ENCODE data around the gene USP26.
"Not testable (repeated sequence)": the region's sequence is repeated elsewhere in the genome, so short reads cannot be mapped to it uniquely, and the experiment has no call there.

USP26 gene

GRCh38 chrX:132984058-132984650, 112.8 kb downstream of the USP26 start:
- no peak overlapping the region for H3K4me3 ChIP-seq (ENCODE audit: low read depth, low read length)
- DNase-seq = no peak
- H3K27ac ChIP-seq = no peak overlapping the region
- no peaks in the 10 kb centered on the region for H3K36me3 ChIP-seq (replicated peaks)
- TF ChIP-seq, protein P1, sequence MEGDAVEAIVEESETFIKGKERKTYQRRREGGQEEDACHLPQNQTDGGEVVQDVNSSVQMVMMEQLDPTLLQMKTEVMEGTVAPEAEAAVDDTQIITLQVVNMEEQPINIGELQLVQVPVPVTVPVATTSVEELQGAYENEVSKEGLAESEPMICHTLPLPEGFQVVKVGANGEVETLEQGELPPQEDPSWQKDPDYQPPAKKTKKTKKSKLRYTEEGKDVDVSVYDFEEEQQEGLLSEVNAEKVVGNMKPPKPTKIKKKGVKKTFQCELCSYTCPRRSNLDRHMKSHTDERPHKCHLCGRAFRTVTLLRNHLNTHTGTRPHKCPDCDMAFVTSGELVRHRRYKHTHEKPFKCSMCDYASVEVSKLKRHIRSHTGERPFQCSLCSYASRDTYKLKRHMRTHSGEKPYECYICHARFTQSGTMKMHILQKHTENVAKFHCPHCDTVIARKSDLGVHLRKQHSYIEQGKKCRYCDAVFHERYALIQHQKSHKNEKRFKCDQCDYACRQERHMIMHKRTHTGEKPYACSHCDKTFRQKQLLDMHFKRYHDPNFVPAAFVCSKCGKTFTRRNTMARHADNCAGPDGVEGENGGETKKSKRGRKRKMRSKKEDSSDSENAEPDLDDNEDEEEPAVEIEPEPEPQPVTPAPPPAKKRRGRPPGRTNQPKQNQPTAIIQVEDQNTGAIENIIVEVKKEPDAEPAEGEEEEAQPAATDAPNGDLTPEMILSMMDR (IDR thresholded peaks at IDR 0.05; ENCODE audit: low read depth, low read length, missing control alignments) = no peak
- in situ Hi-C loops (cut with HindIII; ENCODE audit: low pct_ligation_motif_present, low sequenced_read_pairs) = no loop called here
- H3K27me3 ChIP-seq (replicated peaks) = no peaks in the 10 kb centered on the region

GRCh38 chrX:132983496-132983895, 113.4 kb downstream of the USP26 start:
- in situ Hi-C loops (cut with HindIII; ENCODE audit: low pct_ligation_motif_present, low sequenced_read_pairs) = no loop called here
- H3K36me3 ChIP-seq (replicated peaks) = no peaks in the 10 kb centered on the region
- H3K4me3 ChIP-seq (ENCODE audit: low read depth, low read length) = no peak overlapping the region
- no peak overlapping the region for H3K27ac ChIP-seq
- H3K27me3 ChIP-seq (replicated peaks) = no peaks in the 10 kb centered on the region
- TF ChIP-seq, protein P1 (IDR thresholded peaks at IDR 0.05; ENCODE audit: low read depth, low read length, missing control alignments) = no peak
- DNase-seq = no peak

GRCh38 chrX:132980035-132980434, 116.9 kb downstream of the USP26 start:
- H3K27ac ChIP-seq; H3K4me3 ChIP-seq (ENCODE audit: low read depth, low read length); in situ Hi-C loops (cut with HindIII; ENCODE audit: low pct_ligation_motif_present, low sequenced_read_pairs): not testable (repeated sequence)

More at GRCh38 chrX:132980035-132980434, 116.9 kb downstream of the USP26 start:
- H3K36me3 ChIP-seq (replicated peaks); H3K27me3 ChIP-seq (replicated peaks); DNase-seq: not testable (repeated sequence)
